GM12892 (cell line): ENCODE measurements around the gene PCDHB10.
"Not testable (repeated sequence)": the region's sequence is repeated elsewhere in the genome, so short reads cannot be mapped to it uniquely, and the experiment has no call there.

ENCODE experiments used
- DNase-seq: peaks from one replicate; pipeline ENCODE4 v3.0.0; 2011; ENCODE audit not compliant: insufficient read length
- FAIRE-seq: peaks from 2 replicates; lab custom pipeline; 2011; peaks lifted over from hg19 to GRCh38; lab: Jason Lieb, UNC
- POLR2A ChIP-seq: IDR thresholded peaks from 2 replicates; pipeline ENCODE4 v1.6.1; 2011; ENCODE audit warnings: low read depth, low read length, control low read depth
- POLR2AphosphoS5 ChIP-seq: IDR thresholded peaks from 2 replicates; pipeline ENCODE4 v1.6.1; 2011; ENCODE audit warnings: low read depth, low read length, control low read depth
- TAF1 ChIP-seq: IDR thresholded peaks from 2 replicates; pipeline ENCODE4 v1.6.1; 2011; ENCODE audit warnings: low read depth, mild to moderate bottlenecking, control low read depth, low read length, borderline replicate concordance

The PCDHB10 gene

DNA sequence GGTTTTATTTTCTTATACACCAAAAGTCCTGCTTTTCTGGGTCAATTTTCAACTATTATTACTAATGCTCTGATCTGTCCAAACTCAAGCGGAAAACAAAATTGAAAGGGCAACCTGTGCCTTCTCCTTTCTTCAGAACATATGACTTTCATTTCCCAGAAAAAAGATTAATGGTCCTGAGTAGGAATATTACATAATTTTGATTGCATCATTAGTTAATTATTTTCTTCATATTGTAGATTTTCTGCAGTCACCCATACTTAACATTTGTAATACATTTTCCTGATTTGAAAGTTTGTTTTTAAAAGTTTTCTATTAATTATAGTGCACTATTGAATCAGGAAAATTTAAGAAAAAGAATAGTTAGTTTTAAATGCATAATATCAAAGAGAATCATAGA lies 16.2 kb upstream of the PCDHB10 start:
- DNase-seq (no peak), FAIRE-seq (no peak)

DNA sequence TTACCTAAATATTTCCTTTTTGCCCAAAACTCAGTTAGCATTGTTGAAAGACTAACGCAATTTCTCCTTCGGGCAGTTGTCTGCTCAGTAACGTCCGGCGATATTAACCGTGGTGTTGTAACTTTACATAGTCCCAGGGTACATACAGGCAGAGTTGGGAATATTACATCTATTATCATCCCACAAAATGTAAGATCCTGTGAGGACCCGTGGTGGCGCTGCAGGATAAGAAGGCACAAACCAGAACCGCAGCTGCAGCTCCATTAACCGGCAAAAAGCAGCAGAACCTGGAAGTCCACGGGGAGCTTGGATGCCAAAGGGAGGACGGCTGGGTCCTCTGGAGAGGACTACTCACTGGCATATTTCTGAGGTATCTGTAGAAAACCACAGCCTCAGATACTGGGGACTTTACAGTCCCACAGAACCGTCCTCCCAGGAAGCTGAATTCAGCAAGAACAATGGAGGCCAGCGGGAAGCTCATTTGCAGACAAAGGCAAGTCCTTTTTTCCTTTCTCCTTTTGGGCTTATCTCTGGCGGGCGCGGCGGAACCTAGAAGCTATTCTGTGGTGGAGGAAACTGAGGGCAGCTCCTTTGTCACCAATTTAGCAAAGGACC lies 14.5 kb upstream of the PCDHB10 start, which contains the start of gene PCDHB8:
TSS of gene PCDHB8 (plus strand) at position 214 of the 615 bp plus-strand sequence. CDS start at position 459, 245 bp downstream.
- FAIRE-seq, result peak; percentile 24
- not testable (repeated sequence) for DNase-seq

More for the DNA sequence above, 16.2 kb upstream of the PCDHB10 start:
- TF ChIP-seq POLR2AphosphoS5, result no peak
- no peak for TF ChIP-seq TAF1
- no peak for TF ChIP-seq POLR2A

DNA sequence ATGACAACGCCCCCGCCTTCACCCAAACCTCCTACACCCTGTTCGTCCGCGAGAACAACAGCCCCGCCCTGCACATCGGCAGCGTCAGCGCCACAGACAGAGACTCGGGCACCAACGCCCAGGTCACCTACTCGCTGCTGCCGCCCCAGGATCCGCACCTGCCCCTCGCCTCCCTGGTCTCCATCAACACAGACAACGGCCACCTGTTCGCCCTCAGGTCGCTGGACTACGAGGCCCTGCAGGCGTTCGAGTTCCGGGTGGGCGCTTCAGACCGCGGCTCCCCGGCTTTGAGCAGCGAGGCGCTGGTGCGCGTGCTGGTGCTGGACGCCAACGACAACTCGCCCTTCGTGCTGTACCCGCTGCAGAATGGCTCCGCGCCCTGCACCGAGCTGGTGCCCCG lies 12.8 kb upstream of the PCDHB10 start:
- not testable (repeated sequence) for FAIRE-seq

DNA sequence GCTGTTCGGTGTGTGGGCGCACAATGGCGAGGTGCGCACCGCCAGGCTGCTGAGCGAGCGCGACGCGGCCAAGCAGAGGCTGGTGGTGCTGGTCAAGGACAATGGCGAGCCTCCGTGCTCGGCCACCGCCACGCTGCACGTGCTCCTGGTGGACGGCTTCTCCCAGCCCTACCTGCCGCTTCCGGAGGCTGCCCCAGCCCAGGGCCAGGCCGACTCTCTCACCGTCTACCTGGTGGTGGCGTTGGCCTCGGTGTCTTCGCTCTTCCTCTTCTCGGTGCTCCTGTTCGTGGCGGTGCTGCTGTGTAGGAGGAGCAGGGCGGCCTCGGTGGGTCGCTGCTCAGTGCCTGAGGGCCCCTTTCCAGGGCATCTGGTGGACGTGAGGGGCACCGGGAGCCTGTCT lies 12.3 kb upstream of the PCDHB10 start:
- not testable (repeated sequence) for FAIRE-seq, DNase-seq

More for the DNA sequence above, 12.8 kb upstream of the PCDHB10 start:
- DNase-seq, result not testable (repeated sequence)

DNA sequence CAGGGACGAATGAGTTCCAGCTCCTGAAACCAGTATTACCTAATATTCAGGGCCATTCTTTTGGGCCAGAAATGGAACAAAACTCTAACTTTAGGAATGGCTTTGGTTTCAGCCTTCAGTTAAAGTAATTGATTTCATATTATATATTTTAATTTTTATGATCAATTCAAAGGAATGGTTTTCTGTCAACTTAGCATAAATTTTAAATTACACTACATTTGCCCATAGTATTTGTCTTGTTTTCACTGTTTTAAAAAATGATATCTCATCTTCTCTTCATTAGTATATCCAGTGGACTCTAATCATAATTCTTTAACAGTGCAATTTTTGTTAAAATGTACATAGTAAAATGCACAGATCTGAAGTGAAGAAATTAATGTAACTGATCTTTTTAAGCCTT lies 11.8 kb upstream of the PCDHB10 start:
- FAIRE-seq (no peak), DNase-seq (no peak)
- TF ChIP-seq POLR2A, result no peak
- TF ChIP-seq POLR2AphosphoS5, result no peak
- no peak for TF ChIP-seq TAF1

DNA sequence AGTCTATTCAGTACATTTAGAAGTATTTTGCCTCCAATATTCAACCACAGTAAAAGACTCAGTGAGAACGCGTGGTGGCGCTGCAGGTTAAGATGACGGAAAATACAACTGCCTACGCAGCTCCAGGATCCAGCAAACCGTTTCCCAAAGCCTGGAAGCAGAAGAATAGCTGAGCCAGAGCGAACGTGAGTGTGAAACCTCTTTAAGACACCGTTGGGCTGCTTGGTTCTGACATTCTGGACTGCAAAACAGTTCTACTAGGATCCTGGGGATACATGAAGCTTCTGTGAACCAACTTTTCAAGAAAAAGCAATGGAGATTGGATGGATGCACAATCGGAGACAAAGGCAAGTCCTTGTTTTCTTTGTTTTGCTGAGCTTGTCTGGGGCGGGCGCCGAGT lies 9.9 kb upstream of the PCDHB10 start, which contains the start of gene PCDHB16:
TSS of gene PCDHB16 (plus strand) at position 140 of the 400 bp plus-strand sequence. CDS start at position 313, 173 bp downstream.
- FAIRE-seq (no peak), DNase-seq (no peak)

DNA sequence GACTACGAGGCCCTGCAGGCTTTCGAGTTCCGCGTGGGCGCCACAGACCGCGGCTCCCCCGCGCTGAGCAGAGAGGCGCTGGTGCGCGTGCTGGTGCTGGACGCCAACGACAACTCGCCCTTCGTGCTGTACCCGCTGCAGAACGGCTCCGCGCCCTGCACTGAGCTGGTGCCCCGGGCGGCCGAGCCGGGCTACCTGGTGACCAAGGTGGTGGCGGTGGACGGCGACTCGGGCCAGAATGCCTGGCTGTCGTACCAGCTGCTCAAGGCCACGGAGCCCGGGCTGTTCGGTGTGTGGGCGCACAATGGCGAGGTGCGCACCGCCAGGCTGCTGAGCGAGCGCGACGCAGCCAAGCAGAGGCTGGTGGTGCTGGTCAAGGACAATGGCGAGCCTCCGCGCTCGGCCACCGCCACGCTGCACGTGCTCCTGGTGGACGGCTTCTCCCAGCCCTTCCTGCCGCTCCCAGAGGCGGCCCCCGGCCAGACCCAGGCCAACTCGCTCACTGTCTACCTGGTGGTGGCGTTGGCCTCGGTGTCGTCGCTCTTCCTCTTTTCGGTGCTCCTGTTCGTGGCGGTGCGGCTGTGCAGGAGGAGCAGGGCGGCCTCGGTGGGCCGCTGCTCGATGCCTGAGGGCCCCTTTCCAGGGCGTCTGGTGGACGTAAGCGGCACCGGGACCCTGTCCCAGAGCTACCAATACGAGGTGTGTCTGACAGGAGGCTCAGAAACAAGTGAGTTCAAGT lies 7.9 kb upstream of the PCDHB10 start:
- not testable (repeated sequence) for DNase-seq, FAIRE-seq

More for the DNA sequence above, 9.9 kb upstream of the PCDHB10 start, which contains the start of gene PCDHB16:
- TF ChIP-seq TAF1 (no peak), POLR2AphosphoS5 (no peak), POLR2A (no peak)

DNA sequence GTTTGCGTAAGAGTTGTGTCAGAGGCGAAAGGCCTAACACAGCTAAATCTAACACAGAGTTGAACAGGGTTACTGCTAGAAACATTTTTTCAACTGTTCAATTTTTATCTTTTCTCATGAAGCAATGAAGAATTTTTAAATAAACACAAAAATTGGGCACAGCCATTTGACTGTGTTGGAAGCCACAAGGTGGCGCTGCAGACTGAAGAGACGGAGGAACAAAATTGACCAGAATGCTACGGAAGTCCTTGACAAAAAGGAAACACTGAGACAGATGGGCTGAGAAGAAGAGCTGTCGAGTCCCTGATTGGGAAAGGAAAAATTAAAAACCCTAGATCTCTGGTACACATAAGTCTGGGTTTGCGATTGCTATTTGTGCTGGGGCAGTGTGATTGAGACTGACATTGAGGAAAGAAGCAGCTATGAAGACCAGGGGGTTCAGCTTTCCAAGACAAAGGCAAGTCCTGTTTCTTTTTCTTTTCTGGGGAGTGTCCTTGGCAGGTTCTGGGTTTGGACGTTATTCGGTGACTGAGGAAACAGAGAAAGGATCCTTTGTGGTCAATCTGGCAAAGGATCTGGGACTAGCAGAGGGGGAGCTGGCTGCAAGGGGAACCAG lies 5.1 kb upstream of the PCDHB10 start, which contains the start of gene PCDHB9:
TSS of gene PCDHB9 (plus strand) at position 265 of the 616 bp plus-strand sequence. CDS start at position 423, 158 bp downstream.
- DNase-seq (no peak), FAIRE-seq (no peak)
- TF ChIP-seq POLR2A (no peak), TAF1 (no peak), POLR2AphosphoS5 (no peak)

DNA sequence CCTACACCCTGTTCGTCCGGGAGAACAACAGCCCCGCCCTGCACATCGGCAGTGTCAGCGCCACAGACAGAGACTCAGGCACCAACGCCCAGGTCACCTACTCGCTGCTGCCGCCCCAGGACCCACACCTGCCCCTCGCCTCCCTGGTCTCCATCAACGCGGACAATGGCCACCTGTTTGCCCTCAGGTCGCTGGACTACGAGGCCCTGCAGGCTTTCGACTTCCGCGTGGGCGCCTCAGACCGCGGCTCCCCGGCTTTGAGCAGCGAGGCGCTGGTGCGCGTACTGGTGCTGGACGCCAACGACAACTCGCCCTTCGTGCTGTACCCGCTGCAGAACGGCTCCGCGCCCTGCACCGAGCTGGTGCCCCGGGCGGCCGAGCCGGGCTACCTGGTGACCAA lies 3.5 kb upstream of the PCDHB10 start:
- DNase-seq, FAIRE-seq: not testable (repeated sequence)

DNA sequence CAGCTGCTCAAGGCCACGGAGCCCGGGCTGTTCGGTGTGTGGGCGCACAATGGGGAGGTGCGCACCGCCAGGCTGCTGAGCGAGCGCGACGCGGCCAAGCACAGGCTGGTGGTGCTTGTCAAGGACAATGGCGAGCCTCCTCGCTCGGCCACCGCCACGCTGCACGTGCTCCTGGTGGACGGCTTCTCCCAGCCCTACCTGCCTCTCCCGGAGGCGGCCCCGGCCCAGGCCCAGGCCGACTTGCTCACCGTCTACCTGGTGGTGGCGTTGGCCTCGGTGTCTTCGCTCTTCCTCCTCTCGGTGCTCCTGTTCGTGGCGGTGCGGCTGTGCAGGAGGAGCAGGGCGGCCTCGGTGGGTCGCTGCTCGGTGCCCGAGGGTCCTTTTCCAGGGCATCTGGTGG lies 3.0 kb upstream of the PCDHB10 start:
- not testable (repeated sequence) for FAIRE-seq, DNase-seq

DNA sequence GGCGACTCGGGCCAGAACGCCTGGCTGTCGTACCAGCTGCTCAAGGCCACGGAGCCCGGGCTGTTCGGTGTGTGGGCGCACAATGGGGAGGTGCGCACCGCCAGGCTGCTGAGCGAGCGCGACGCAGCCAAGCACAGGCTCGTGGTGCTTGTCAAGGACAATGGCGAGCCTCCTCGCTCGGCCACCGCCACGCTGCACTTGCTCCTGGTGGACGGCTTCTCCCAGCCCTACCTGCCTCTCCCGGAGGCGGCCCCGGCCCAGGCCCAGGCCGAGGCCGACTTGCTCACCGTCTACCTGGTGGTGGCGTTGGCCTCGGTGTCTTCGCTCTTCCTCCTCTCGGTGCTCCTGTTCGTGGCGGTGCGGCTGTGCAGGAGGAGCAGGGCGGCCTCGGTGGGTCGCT lies 2.2 kb downstream of the PCDHB10 start:
- not testable (repeated sequence) for DNase-seq, FAIRE-seq

DNA sequence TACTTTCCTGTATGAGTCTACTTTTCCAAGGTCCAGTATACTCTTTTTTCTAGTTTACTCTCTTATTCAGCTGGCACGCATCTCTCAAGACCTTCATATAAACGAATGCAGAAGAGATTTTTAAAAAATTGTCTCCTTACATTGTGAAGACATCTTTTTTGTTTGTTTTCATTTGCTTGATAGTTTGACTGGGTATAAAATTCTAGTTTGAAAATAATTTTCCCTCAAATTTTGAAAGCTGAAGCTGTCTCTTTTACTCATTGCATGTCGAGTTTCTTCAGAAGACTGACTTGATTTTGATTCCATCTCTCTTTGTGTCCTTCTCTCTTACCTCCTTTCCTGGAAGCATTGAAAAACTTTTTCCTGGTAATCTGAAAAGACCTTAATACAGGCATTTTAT lies 4.2 kb downstream of the PCDHB10 start:
- FAIRE-seq (no peak), DNase-seq (no peak)
- no peak for TF ChIP-seq TAF1
- TF ChIP-seq POLR2AphosphoS5, result no peak
- TF ChIP-seq POLR2A, result no peak
